DOHH2 (cell line): Measurements from ENCODE around the gene ITPR1.

Experiments
- H3F3A ChIP-seq: fragments of 200-600 bp; sonication (generic), shearing (Covaris generic); 2 replicates; pipeline ENCODE4 v1.6.0; 2016; ENCODE audit warnings: antibody characterized with exemption, mild to moderate bottlenecking; ENCODE audit not compliant: control insufficient read depth, insufficient read depth
- H3K27ac ChIP-seq: fragments of 200-600 bp; sonication (generic); 2 replicates; pipeline ENCODE4 v1.5.1; 2014; ENCODE audit warnings: low read depth, mild to moderate bottlenecking, low read length, moderate library complexity
- H3K27me3 ChIP-seq: fragments of 200-600 bp; sonication (generic); 2 replicates; pipeline ENCODE4 v1.6.1; 2014; ENCODE audit warnings: mild to moderate bottlenecking, low read length, mixed read lengths; ENCODE audit not compliant: control insufficient read depth
- H3K36me3 ChIP-seq: fragments of 200-600 bp; sonication (generic); 2 replicates; pipeline ENCODE4 v1.6.1; 2014; ENCODE audit warnings: mild to moderate bottlenecking, low read length, moderate library complexity, mixed read lengths; ENCODE audit not compliant: control insufficient read depth
- H3K4me1 ChIP-seq: fragments of 200-600 bp; sonication (generic); 2 replicates; pipeline ENCODE4 v1.6.1; 2014; ENCODE audit warnings: mild to moderate bottlenecking, low read length, mixed read lengths; ENCODE audit not compliant: control insufficient read depth
- H3K4me2 ChIP-seq: fragments of 200-600 bp; sonication (generic); 2 replicates; pipeline ENCODE4 v1.6.0; 2014; ENCODE audit warnings: mild to moderate bottlenecking, low read length, moderate library complexity
- H3K4me3 ChIP-seq: fragments of 200-600 bp; sonication (generic); 2 replicates; pipeline ENCODE4 v1.5.1; 2014; ENCODE audit warnings: mild to moderate bottlenecking, low read length, mixed read lengths
- H3K79me2 ChIP-seq: fragments of 200-600 bp; sonication (generic); 2 replicates; pipeline ENCODE4 v1.6.1; 2014; ENCODE audit warnings: mild to moderate bottlenecking, low read length, mixed read lengths; ENCODE audit not compliant: control insufficient read depth
- H3K9me2 ChIP-seq: fragments of 200-600 bp; sonication (generic); replicated peaks from 2 replicates; pipeline ENCODE4 v1.6.1; 2014; ENCODE audit warnings: mild to moderate bottlenecking, low read length, mixed read lengths; ENCODE audit not compliant: control insufficient read depth
- H3K9me3 ChIP-seq: fragments of 200-600 bp; sonication (generic); 2 replicates; pipeline ENCODE4 v1.6.1; 2014; ENCODE audit warnings: antibody characterized with exemption, low read length, mixed read lengths; ENCODE audit not compliant: control insufficient read depth, insufficient read depth
- H4K20me1 ChIP-seq: fragments of 200-600 bp; sonication (generic); 2 replicates; pipeline ENCODE4 v1.6.0; 2014; ENCODE audit warnings: low read depth, mild to moderate bottlenecking, antibody characterized with exemption, low read length, moderate library complexity; ENCODE audit not compliant: control insufficient read depth, insufficient read depth
- CTCF ChIP-seq: fragments of 200-600 bp; sonication (generic); IDR thresholded peaks from one replicate; pipeline ENCODE4 v1.5.1; 2014; ENCODE audit warnings: antibody characterized with exemption, mild to moderate bottlenecking, low read depth, low read length; ENCODE audit not compliant: poor library complexity, severe bottlenecking
- EZH2phosphoT487 ChIP-seq: fragments of 200-600 bp; sonication (generic); IDR thresholded peaks from 2 replicates; pipeline ENCODE4 v1.6.1; 2017; ENCODE audit warnings: borderline replicate concordance, mild to moderate bottlenecking, antibody characterized with exemption, low read length, moderate library complexity, mixed read lengths

The ITPR1 gene

GRCh38 chr3:4768521-4768920, 275.4 kb downstream of the ITPR1 start:
- no peak overlapping the region for H3K4me2 ChIP-seq
- no peaks in the 10 kb centered on the region for H3K27me3 ChIP-seq
- no peaks in the 10 kb centered on the region for H3K9me2 ChIP-seq
- TF ChIP-seq CTCF (no peak), EZH2phosphoT487 (no peak)
- H3K4me3 ChIP-seq: no peak overlapping the region
- H3K4me1 ChIP-seq: no peaks in the 10 kb centered on the region
- H3K36me3 ChIP-seq: no peaks in the 10 kb centered on the region
- H4K20me1 ChIP-seq: no peaks in the 10 kb centered on the region
- H3F3A ChIP-seq: no peaks in the 10 kb centered on the region
- H3K9me3 ChIP-seq: no peaks in the 10 kb centered on the region
- no peak overlapping the region for H3K27ac ChIP-seq
- no peaks in the 10 kb centered on the region for H3K79me2 ChIP-seq

- H3K27me3 ChIP-seq: no peaks in the 10 kb centered on the region
- TF ChIP-seq CTCF: no peak
- TF ChIP-seq EZH2phosphoT487: no peak
- H3K79me2 ChIP-seq: no peaks in the 10 kb centered on the region
- no peaks in the 10 kb centered on the region for H3K9me2 ChIP-seq
- H3K27ac ChIP-seq: no peak overlapping the region
- no peak overlapping the region for H3K4me2 ChIP-seq
- no peak overlapping the region for H3K4me3 ChIP-seq
- H4K20me1 ChIP-seq: no peaks in the 10 kb centered on the region
- H3K36me3 ChIP-seq: no peaks in the 10 kb centered on the region; the same call in 1 of the 2 replicates
- H3K9me3 ChIP-seq: no peaks in the 10 kb centered on the region
- H3K4me1 ChIP-seq: no peaks in the 10 kb centered on the region
- no peaks in the 10 kb centered on the region for H3F3A ChIP-seq
Measured at GRCh38 chr3:4770561-4770960, 277.4 kb downstream of the ITPR1 start.

- Histone ChIP-seq H3K4me3 (no peak overlapping the region), H3K4me2 (no peak overlapping the region), H3K27ac (no peak overlapping the region), H3K9me3 (no peaks in the 10 kb centered on the region), H3K9me2 (no peaks in the 10 kb centered on the region), H3K79me2 (no peaks in the 10 kb centered on the region), H3K4me1 (no peaks in the 10 kb centered on the region), H3K36me3 (no peaks in the 10 kb centered on the region; the same call in 1 of the 2 replicates), H3F3A (no peaks in the 10 kb centered on the region), H3K27me3 (no peaks in the 10 kb centered on the region), H4K20me1 (no peaks in the 10 kb centered on the region)
- TF ChIP-seq CTCF (no peak), EZH2phosphoT487 (no peak)
Measured at GRCh38 chr3:4771243-4771642, 278.1 kb downstream of the ITPR1 start.
